BE2C (cell line): ENCODE data around the gene TTC28.

Experiments
- DNase-seq: peaks from one replicate; pipeline ENCODE4 v3.0.0-alpha.2; 2020
- H3K27me3 ChIP-seq: fragments of 250-450 bp; sonication (Bioruptor Pico); 2 replicates; pipeline ENCODE4 v1.5.1; 2020; ENCODE audit warnings: mild to moderate bottlenecking
- H3K36me3 ChIP-seq: fragments of 250-450 bp; sonication (Bioruptor Pico); 2 replicates; pipeline ENCODE4 v1.5.1; 2020; ENCODE audit warnings: mild to moderate bottlenecking
- H3K4me1 ChIP-seq: fragments of 250-450 bp; sonication (Bioruptor Pico); 2 replicates; pipeline ENCODE4 v1.5.1; 2020
- H3K4me3 ChIP-seq: 2 replicates; pipeline ENCODE4 v1.5.1; 2011; ENCODE audit warnings: low read depth, low read length
- H3K9me3 ChIP-seq: fragments of 250-450 bp; sonication (Bioruptor Pico); 2 replicates; pipeline ENCODE4 v1.5.1; 2020
- CTCF ChIP-seq: IDR thresholded peaks from 2 replicates; pipeline ENCODE4 v1.5.1; 2012; ENCODE audit warnings: mild to moderate bottlenecking, low read depth, low read length

TTC28 gene

DNA sequence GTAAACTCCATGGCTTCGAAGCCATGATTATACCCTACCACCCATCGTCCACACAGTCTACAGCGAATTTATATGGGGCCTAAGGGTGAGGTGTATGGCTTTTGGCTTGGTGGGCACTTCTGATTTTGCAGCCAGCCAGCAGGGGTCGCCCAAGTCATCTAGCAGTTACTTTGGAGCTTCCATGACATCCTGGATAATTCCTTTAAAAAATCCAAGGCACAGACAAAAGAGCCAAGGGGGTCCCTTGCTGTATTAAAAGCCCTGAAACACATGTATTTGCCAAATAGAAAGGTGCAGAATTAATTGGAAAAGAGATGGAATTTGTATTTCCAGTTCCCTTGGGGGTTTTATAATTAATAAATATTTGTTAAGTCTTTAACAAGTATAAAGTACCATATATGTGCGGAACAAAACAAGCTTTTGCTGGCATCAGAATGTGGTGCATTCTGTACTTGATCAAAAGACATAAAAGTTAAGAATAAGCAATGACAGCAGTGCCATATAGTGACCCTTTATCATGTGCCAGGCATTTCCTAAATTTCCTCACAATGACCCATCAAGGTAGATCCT, 627.8 kb downstream of the TTC28 start:
- Histone ChIP-seq H3K9me3 (no peaks in the 10 kb centered on the region), H3K36me3 (no peaks in the 10 kb centered on the region), H3K4me3 (no peak overlapping the region), H3K27me3 (no peaks in the 10 kb centered on the region), H3K4me1 (peaks cover 36% of the 10 kb centered on the region)
- peak; percentile 96 for TF ChIP-seq CTCF
- DNase-seq = peak; percentile 82

DNA sequence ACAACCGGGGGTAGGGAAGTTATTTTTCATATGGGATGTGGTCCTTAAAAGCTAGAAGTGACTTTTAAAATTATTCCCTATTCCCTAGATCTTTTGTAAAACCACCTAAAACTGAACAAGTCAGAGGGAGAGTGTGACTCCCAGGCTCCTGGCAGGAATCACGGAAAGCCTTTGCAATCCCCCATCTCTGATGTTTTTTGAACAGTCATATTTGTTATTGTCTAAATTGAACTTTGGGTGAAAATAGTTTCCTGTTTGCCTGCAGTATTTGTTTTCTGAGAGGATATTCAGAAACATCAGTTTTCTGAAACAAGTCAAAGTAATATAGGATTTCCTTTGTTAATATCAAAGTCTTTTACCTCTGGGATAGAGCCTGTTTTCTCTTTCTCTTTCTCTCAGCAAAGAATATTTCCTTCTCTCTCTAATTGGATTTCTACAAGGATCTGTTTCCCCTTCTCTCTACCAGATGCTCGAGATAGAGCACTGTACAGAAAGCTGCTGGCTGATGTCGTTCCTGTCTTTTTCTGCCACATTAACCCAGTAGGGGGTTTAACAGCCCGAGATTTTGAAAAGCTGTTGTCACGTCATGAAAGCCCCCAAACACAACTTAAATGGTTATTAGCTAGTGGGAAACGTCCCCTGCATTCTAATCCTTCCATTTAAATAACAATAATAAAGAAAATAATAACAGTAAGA, 628.4 kb downstream of the TTC28 start:
- H3K9me3 ChIP-seq = no peaks in the 10 kb centered on the region
- H3K4me3 ChIP-seq = no peak overlapping the region
- H3K36me3 ChIP-seq = no peaks in the 10 kb centered on the region
- no peak for DNase-seq
- TF ChIP-seq CTCF = no peak
- peaks cover 32% of the 10 kb centered on the region for H3K4me1 ChIP-seq
- H3K27me3 ChIP-seq = no peaks in the 10 kb centered on the region

- no peak for DNase-seq
- no peak for TF ChIP-seq CTCF
- H3K4me1 ChIP-seq = peaks cover 37% of the 10 kb centered on the region
- no peaks in the 10 kb centered on the region for H3K9me3 ChIP-seq
- no peaks in the 10 kb centered on the region for H3K27me3 ChIP-seq
- no peak overlapping the region for H3K4me3 ChIP-seq
- no peaks in the 10 kb centered on the region for H3K36me3 ChIP-seq
These were observed 631.1 kb downstream of the TTC28 start for GRCh38 chr22:28048529-28048928.

GRCh38 chr22:28047740-28048139, 631.9 kb downstream of the TTC28 start:
- Histone ChIP-seq H3K36me3 (no peaks in the 10 kb centered on the region), H3K27me3 (no peaks in the 10 kb centered on the region), H3K4me1 (peaks cover 32% of the 10 kb centered on the region), H3K9me3 (no peaks in the 10 kb centered on the region), H3K4me3 (no peak overlapping the region)
- no peak for DNase-seq
- TF ChIP-seq CTCF = no peak

- no peak for DNase-seq
These were observed 633.5 kb downstream of the TTC28 start for GRCh38 chr22:28046100-28046499.

More at GRCh38 chr22:28046100-28046499, 633.5 kb downstream of the TTC28 start:
- Histone ChIP-seq H3K9me3 (no peaks in the 10 kb centered on the region), H3K4me3 (no peak overlapping the region), H3K27me3 (no peaks in the 10 kb centered on the region), H3K36me3 (no peaks in the 10 kb centered on the region), H3K4me1 (peaks cover 20% of the 10 kb centered on the region)
- TF ChIP-seq CTCF = no peak
